ENCODE measurements around the gene ANKRD11.
"Not testable (repeated sequence)": the region's sequence is repeated elsewhere in the genome, so short reads cannot be mapped to it uniquely, and the experiment has no call there.

ANKRD11 gene

GRCh38 chr16:89452925-89453324 is 37.4 kb downstream of the ANKRD11 start:
- no peak for DNase-seq (ENCODE audit: low read depth in 2 of 2)

GRCh38 chr16:89452241-89452640 is 38.1 kb downstream of the ANKRD11 start:
- DNase-seq (ENCODE audit: low read depth in 2 of 2): no peak

- no peak for DNase-seq (ENCODE audit: low read depth in 2 of 2)
These were observed 39.8 kb downstream of the ANKRD11 start for GRCh38 chr16:89450537-89450936.

DNA sequence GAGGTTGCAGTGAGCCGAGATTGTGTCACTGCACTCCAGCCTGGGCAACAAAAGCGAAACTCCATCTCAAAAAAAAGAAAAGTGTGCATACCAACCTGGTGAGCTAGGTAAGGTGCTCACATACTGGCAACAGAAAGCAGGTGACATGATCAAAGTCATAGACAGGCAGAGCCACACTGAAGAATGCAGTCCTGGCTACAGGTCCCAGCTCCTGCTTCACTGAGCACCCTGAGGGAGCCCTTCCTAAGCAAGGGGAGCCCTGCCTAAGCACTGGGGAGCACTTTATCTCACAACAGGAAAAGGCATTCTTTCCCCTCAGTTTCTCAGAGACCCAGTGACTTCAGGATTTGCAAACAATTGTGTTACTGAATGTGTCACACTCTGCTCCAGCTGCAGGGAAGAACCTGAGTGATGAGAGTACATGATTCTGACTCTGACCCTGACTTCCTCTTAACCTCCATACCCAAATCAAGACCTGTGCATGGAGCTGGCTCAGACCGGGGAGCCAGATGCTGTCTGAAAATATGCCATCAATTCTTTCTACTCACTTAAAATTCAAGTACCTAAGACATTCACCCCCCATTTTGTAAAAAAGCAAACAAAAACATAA is 40.5 kb downstream of the ANKRD11 start:
- no peak for DNase-seq (ENCODE audit: low read depth in 2 of 2)

- no peak for DNase-seq (ENCODE audit: low read depth in 2 of 2)
These were observed 41.7 kb downstream of the ANKRD11 start for GRCh38 chr16:89448656-89449055.

DNA sequence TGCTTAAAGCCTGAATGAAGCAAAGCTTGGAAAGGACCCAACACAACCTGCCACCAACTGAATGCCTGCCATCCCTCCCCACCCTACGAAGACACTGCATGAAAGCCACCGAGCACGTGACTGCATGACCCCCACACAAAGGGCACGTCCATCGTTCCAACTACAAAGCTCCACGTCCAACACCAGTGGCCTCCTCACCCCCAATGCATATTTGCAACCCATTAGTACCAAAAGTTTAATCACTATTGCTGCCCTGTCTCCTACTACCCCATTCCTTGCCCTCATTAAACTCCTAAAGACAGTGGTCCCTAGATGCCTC is 43.4 kb downstream of the ANKRD11 start:
- DNase-seq (ENCODE audit: low read depth in 2 of 2): no peak

DNA sequence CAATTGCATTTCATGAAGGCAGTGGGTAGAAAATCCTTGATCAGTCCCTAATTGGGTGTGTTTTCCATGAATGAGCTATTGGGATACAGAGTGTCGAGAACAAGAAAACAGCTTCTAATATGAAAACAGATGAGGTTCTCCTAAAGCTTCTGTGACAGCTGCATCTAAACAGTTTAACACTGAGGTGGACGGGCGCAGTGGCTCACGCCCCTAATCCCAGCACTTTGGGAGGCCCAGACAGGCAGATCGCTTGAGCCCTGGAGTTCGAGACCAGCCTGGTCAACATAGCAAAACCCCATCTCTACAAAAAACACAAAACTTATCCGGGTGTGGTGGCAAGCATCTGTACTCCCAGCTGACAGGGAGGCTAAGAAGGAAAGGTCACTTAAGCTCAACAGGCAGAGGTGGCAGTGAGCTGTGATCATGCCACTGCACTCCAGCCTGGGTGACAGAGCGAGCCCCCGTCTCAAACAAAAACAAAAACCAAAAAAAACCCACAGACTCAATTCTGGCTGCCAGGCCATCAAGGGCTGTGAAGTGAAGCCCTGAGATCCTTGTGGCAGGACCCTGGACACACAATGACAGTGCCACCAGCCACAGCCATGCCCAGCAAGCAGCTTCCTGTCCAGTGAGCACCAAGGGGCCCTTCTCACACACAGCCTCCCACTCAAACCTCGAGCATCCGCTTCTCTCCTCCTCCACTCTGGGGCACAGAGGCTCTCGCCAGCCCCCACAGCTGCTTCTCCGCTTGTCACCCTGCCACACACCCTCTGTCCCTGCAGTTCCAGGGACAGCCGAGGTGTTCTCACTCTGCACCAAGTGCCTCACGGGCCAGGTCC is 44.0 kb downstream of the ANKRD11 start:
- DNase-seq (ENCODE audit: low read depth in 2 of 2): no peak

DNA sequence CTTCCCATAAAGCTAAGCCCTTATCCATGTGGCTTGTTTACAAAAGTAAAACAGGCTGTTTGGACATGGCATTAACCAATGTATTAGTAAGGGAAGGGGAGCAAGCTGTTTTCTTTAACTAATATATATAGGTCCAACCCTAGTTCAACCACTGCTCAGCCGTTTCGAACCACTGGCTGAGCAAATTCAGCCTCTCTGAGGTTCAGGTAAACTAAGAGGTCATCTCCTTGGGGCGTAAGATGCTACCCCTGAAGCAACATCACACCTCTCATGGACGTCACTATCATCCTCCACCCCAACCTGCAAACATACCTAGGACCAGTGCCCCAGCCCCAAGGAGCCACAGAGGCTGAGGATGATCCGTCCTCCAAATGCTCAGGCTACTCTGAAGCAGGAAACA is 45.2 kb downstream of the ANKRD11 start:
- DNase-seq (ENCODE audit: low read depth in 2 of 2): no peak

DNA sequence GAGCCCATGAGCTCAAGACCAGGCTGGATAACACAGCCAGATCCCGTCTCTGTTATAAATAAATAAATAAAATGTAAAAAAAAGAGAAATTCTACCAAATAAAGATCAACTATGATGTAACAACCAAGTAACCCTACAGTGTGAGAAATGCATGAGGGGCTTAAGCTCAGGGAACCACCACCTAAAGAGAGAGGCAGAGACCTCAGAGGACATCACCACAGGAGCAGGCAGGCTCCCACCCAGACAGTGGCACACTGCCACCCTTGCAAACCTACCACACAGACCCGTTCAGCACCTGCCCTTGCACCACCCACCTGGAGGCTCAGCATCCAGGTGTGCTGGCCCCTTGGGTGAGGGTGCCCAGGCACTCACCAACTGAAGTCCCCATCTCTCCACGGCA is 45.6 kb downstream of the ANKRD11 start:
- DNase-seq (ENCODE audit: low read depth in 2 of 2): no peak

- no peak for DNase-seq (ENCODE audit: low read depth in 2 of 2)
These were observed 46.1 kb downstream of the ANKRD11 start for GRCh38 chr16:89444151-89444723.

DNA sequence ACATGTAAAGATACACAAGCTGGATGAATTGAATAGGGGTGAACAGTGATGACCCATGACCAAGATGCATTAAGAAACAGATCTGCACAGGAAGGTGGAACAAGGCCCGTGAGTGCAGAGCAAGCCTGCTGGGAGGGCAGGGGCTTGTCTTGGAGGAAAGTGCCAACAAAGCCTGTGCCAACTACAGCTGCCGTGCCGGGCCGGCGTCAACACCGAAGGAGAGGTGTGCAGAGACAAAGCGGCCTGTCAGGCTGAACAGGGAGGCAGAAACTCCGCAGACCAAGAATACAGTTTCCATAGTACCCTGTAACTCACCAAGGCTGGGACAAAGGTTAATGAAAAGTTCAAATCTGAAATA is 46.7 kb downstream of the ANKRD11 start:
- DNase-seq (ENCODE audit: low read depth in 2 of 2): no peak

DNA sequence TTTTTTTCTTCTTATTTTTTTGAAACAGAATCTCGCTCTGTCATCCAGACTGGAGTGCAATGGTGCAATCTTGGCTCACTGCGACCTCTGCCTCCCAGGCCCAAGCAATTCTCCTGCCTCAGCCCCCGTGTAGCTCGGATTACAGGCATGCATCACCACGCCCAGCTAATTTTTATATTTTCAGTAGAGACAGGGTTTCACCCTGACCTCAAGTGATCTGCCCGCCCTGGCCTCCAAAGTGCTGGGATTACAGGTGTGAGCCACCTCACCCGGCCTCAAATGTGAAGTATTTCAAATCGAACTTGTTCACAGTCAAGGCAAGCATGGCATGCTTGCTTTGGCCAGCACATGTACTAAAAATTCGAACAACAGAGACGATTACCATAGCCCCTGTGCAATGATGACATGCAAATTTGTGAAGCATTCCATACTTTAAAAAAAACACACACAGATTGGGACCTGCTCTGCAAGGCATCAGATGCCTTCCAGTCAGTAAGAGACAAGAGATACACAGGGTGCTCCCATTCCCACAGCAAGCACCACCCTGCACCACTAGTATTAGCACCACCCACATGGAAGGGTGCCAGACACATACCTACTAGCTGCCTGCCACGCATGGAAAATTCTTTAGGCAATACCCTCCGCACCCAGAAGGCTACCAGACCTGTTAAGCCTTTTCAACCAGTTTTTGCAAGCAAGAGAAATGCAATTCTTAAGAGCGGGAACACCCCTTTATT is 47.2 kb downstream of the ANKRD11 start:
- no peak for DNase-seq (ENCODE audit: low read depth in 2 of 2)

DNA sequence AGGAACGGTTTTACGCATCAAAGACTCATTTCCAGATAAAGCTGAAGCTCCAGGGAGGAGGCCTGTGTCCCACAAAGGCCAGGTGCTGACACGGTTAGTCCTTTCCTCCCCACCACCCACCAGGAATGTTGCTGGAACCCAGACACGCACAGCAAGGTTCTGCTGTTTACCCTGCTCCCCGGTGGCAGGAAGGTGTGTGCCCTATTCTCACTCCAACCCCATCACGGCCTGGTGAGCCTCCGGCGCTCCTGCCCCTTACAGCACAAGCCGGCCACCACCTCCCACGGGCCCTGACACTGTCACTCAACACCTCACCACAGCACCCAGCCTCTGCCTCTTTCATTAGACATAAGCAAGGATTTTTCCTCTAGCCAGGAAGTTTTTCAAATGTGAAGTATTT is 47.8 kb downstream of the ANKRD11 start:
- no peak for DNase-seq (ENCODE audit: low read depth in 2 of 2)

DNA sequence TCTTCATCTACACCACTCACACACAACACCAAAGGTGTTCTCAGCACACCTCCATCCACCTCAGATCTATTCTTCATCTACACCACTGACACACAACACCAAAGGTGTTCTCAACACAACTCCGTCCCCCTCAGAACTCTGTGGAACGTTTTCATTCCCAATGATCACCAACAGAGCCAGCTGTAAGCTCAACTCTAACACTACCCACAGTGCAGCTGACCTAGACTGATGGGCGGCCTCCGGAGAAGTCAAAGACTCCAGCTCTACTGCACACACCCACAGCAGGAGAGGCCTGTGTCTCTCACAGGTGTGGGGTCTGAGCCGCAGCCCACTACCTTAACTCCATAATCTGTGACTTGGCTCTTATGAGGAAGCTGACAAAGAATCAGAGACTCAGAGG is 50.7 kb downstream of the ANKRD11 start:
- DNase-seq (ENCODE audit: low read depth in 2 of 2): no peak

- no peak for DNase-seq (ENCODE audit: low read depth in 2 of 2)
These were observed 52.4 kb downstream of the ANKRD11 start for GRCh38 chr16:89437991-89438390.

DNA sequence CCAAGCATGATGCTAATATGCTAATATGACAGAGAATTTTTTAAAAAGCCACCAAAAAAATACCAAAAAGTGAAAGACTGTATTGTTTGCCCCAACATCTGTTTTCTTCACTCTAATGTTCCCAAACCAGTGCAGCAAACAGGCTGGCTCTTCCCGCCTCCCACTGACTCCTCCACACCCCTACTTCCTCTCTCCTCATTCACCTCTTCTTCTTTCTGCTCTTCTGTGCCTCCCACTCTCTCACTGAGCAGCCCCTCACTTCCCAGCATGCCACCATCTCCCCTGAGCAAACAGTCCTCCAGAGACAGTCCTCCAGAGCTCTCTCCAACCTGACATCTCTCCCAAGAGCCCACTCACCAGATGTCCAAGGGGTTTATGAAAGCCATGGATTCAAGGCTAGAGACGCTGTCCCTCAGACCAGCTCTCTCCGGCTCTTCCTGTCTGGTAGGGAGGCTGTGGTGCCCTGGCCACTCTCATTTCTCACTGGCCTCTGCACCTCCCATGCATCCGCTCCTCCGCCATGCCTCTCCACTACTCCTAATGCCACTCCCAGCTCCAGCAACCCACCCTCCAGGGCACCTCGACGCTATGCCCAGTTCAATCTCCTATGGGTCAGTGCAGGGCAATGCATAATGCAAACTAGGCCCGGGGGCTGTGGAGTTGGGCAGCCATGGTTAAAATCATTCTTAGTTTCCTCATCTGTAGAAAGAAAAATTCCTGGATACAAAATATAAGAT is 52.9 kb downstream of the ANKRD11 start:
- no peak for DNase-seq (ENCODE audit: low read depth in 2 of 2)

- no peak for DNase-seq (ENCODE audit: low read depth in 2 of 2)
These were observed 54.0 kb downstream of the ANKRD11 start for GRCh38 chr16:89436366-89436765.

DNA sequence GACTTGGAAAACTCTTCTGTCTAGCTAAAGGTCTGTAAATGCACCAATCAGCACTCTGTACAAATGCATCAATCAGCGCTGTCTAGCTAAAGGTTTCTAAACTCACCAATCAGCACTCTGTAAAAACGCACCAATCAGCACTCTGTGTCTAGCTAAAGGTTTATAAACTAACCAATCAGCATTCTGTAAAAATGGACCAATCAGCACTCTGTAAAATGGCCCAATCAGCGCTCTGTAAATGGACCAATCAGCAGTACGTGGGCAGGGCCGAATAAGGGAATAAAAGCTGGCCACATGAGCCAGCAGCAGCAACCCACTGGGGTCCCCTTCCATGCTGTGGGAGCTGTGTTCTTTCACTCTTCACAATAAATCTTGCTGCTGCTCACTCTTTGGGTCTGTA is 55.3 kb downstream of the ANKRD11 start:
- not testable (repeated sequence) for DNase-seq (ENCODE audit: low read depth in 2 of 2)

- DNase-seq (ENCODE audit: low read depth in 2 of 2): no peak
These were observed 55.9 kb downstream of the ANKRD11 start for GRCh38 chr16:89434490-89434889.

- not testable (repeated sequence) for DNase-seq (ENCODE audit: low read depth in 2 of 2)
These were observed 56.9 kb downstream of the ANKRD11 start for GRCh38 chr16:89433363-89433984.

GRCh38 chr16:89431630-89432029 is 58.7 kb downstream of the ANKRD11 start:
- DNase-seq (ENCODE audit: low read depth in 2 of 2): no peak

Data from activated CD8-positive, alpha-beta memory T cell treated with anti-CD3 and anti-CD28 coated beads for 4 hours (primary cell).